Measurements from ENCODE around the gene IER3. TPM values are rescaled to one million over a fixed set of nuclear protein-coding genes. Genes with fewer than 3 reads are reported as not detected.

The IER3 gene
- total and polyA plus RNA-seq, 2 of the 13 experiments (the other 11 are each of a cell fraction or from before 2014, with no cell fraction given): 51.1 to 131 TPM

- TF ChIP-seq ZBTB46 (CRISPR knock-in tag; IDR thresholded peaks at IDR 0.05; ENCODE audit: borderline replicate concordance) (no peak), TIGD3 (CRISPR knock-in tag; IDR thresholded peaks at IDR 0.05; ENCODE audit: borderline replicate concordance) (no peak), RFXAP (CRISPR knock-in tag; IDR thresholded peaks at IDR 0.05; ENCODE audit: borderline replicate concordance) (no peak; the same call in 1 of the 2 replicates), TP53 (CRISPR knock-in tag; conservative IDR thresholded peaks at IDR 0.05) (0 out of 2 replicates have a peak, but pooled peaks have one; percentile 2), ZFP41 (CRISPR knock-in tag; IDR thresholded peaks at IDR 0.05; ENCODE audit: borderline replicate concordance) (no peak), ZHX1 (CRISPR knock-in tag; IDR thresholded peaks at IDR 0.05; ENCODE audit: low read depth) (0 out of 2 replicates have a peak, but pooled peaks have one; percentile 30), ZNF549 (CRISPR knock-in tag; IDR thresholded peaks at IDR 0.05) (no peak), CHD2 (IDR thresholded peaks at IDR 0.05; ENCODE audit: low read depth, low read length) (peak; percentile 80), FOSL1 (CRISPR knock-in tag; IDR thresholded peaks at IDR 0.05; ENCODE audit: borderline replicate concordance) (no peak; the same call in 1 of the 2 replicates), ZBTB10 (CRISPR knock-in tag; IDR thresholded peaks at IDR 0.05; ENCODE audit: borderline replicate concordance) (no peak), PCBP1 (IDR thresholded peaks at IDR 0.05; ENCODE audit: borderline replicate concordance, low read depth, low read length) (no peak), PRDM4 (CRISPR knock-in tag; IDR thresholded peaks at IDR 0.05; ENCODE audit: borderline replicate concordance) (no peak), ATF7-NPFF (CRISPR knock-in tag; IDR thresholded peaks at IDR 0.05; ENCODE audit: low read depth) (peak; percentile 91; the same call in 1 of the 2 replicates), NONO (IDR thresholded peaks at IDR 0.05) (no peak), NONO (CRISPR knock-in tag; conservative IDR thresholded peaks at IDR 0.05) (peak; percentile 78; the same call in 1 of the 2 replicates), ZNF337 (CRISPR knock-in tag; IDR thresholded peaks at IDR 0.05; ENCODE audit: borderline replicate concordance, low read depth) (no peak)
These were observed 22.9 kb downstream of the IER3 start (continued) for GRCh38 chr6:30721198-30722024.
